K562 (cell line): ENCODE results near the gene CKLF. TPM values are rescaled to one million over a fixed set of nuclear protein-coding genes. Genes with fewer than 3 reads are reported as not detected.

Source experiments
- FOS ChIP-seq: IDR thresholded peaks from 3 replicates; pipeline ENCODE4 v1.6.1; 2011; ENCODE audit not compliant: insufficient read length; ENCODE audit errors: extremely low read depth
- HNRNPL ChIP-seq: fragments of 200-400 bp; formaldehyde crosslinking; IDR thresholded peaks from 2 replicates; pipeline ENCODE4 v1.6.1; 2017; ENCODE audit warnings: low read depth, mild to moderate bottlenecking, low read length
- LEF1 ChIP-seq: fragments of 450-650 bp; IDR thresholded peaks from 2 replicates; pipeline ENCODE4 v1.6.1; 2016; ENCODE audit warnings: mild to moderate bottlenecking
- MNT ChIP-seq, 2 experiments: fragments of 450-650 bp; conservative IDR thresholded peaks; 2 replicates each; pipeline ENCODE4 v1.6.1; 2017; ENCODE audit warnings: mild to moderate bottlenecking in 2 of 2, moderate library complexity in 2 of 2
- MTA1 ChIP-seq: fragments of 450-650 bp; IDR thresholded peaks from 2 replicates; pipeline ENCODE4 v1.6.1; 2017; ENCODE audit warnings: borderline replicate concordance
- NR2C2 ChIP-seq, 2 experiments: fragments of 200-800 bp in 1 of 2; sonication (Bioruptor generic) in 1 of 2; sonication (generic) in 1 of 2; formaldehyde crosslinking in 1 of 2; IDR thresholded peaks; 2 replicates each; pipeline versions ENCODE4 v1.6.1 to v1.8.0; 2016 to 2022; ENCODE audit warnings: mild to moderate bottlenecking in 1 of 2, missing compliant biosample characterization in 1 of 2, missing genetic modification characterization in 1 of 2, missing genetic modification reagents in 1 of 2
- POLR3A ChIP-seq: IDR thresholded peaks from 2 replicates; pipeline ENCODE4 v1.6.1; 2011; ENCODE audit warnings: borderline replicate concordance, mild to moderate bottlenecking, moderate library complexity; ENCODE audit not compliant: insufficient read length, insufficient read depth; ENCODE audit errors: extremely low read depth
- RB1 ChIP-seq: fragments of 450-650 bp; IDR thresholded peaks from 2 replicates; pipeline ENCODE4 v1.6.1; 2017; ENCODE audit warnings: low read depth, mild to moderate bottlenecking
- SLC30A9 ChIP-seq: fragments of 250-450 bp; sonication (Bioruptor Pico); IDR thresholded peaks from 2 replicates; pipeline ENCODE4 v1.8.0; 2022; ENCODE audit warnings: mild to moderate bottlenecking, moderate library complexity
- SMARCC2 ChIP-seq: fragments of 450-650 bp; IDR thresholded peaks from 2 replicates; pipeline ENCODE4 v1.6.1; 2017; ENCODE audit warnings: antibody characterized with exemption, moderate library complexity, mild to moderate bottlenecking, low read depth
- SRSF9 ChIP-seq: fragments of 200-400 bp; formaldehyde crosslinking; IDR thresholded peaks from 2 replicates; pipeline ENCODE4 v1.6.1; 2017; ENCODE audit warnings: low read depth, low read length, borderline replicate concordance
- ZNF507 ChIP-seq: conservative IDR thresholded peaks from 2 replicates; pipeline ENCODE4 v1.6.1; 2017; ENCODE audit warnings: missing genetic modification characterization, missing compliant biosample characterization
- polyA plus RNA-seq, 8 experiments: library from polyadenylated mRNA; depleted of rRNA in 4 of 8; stranded (reverse) in 5 of 8; unstranded in 3 of 8; fragments of >200 nt; fragmentation: Nextera tagmentation in 2 of 8; fragmentation: Illumina TruSeq in 1 of 8; extraction: Ambion mirVana in 2 of 8; extraction: Trizol in 1 of 8; gene quantifications; 2 replicates each; pipeline versions ENCODE4 v1.2.1 to v1.2.3, GENCODE V29; 2011 to 2014; ENCODE audit warnings: inconsistent platforms in 1 of 8, missing spikeins in 1 of 8
- total RNA-seq, 7 experiments: library from RNA; depleted of rRNA in 6 of 7; stranded (reverse); fragments of >200 nt in 6 of 7; fragmentation: Illumina TruSeq in 2 of 7; extraction: Trizol in 2 of 7; gene quantifications; 2 replicates each; pipeline versions ENCODE4 v1.2.1 to v1.2.3, GENCODE V29; 2011 to 2021; ENCODE audit warnings: low replicate concordance in 1 of 7
- TF ChIP-seq, protein P1 (sequence below), 2 experiments: fragments of 200-800 bp in 1 of 2; sonication (Bioruptor generic) in 1 of 2; sonication (generic) in 1 of 2; formaldehyde crosslinking in 1 of 2; IDR thresholded peaks in 1 of 2; conservative IDR thresholded peaks in 1 of 2; 2 replicates each; pipeline versions ENCODE4 v1.5.0 to v1.6.1; 2016 to 2020; ENCODE audit warnings: missing compliant biosample characterization in 1 of 2, missing genetic modification characterization in 1 of 2, missing genetic modification reagents in 1 of 2
- TF ChIP-seq, protein P2 (sequence below), 2 experiments: fragments of 450-650 bp; IDR thresholded peaks; 2 replicates each; pipeline ENCODE4 v1.6.1; 2016; ENCODE audit warnings: mild to moderate bottlenecking in 2 of 2, borderline replicate concordance in 1 of 2, low read depth in 1 of 2, moderate library complexity in 1 of 2

CKLF gene
- total and polyA plus RNA-seq, 9 of the 15 experiments (the other 6 are each of a cell fraction or from before 2014, with no cell fraction given): 84.8 to 322 (median 118) TPM

DNA sequence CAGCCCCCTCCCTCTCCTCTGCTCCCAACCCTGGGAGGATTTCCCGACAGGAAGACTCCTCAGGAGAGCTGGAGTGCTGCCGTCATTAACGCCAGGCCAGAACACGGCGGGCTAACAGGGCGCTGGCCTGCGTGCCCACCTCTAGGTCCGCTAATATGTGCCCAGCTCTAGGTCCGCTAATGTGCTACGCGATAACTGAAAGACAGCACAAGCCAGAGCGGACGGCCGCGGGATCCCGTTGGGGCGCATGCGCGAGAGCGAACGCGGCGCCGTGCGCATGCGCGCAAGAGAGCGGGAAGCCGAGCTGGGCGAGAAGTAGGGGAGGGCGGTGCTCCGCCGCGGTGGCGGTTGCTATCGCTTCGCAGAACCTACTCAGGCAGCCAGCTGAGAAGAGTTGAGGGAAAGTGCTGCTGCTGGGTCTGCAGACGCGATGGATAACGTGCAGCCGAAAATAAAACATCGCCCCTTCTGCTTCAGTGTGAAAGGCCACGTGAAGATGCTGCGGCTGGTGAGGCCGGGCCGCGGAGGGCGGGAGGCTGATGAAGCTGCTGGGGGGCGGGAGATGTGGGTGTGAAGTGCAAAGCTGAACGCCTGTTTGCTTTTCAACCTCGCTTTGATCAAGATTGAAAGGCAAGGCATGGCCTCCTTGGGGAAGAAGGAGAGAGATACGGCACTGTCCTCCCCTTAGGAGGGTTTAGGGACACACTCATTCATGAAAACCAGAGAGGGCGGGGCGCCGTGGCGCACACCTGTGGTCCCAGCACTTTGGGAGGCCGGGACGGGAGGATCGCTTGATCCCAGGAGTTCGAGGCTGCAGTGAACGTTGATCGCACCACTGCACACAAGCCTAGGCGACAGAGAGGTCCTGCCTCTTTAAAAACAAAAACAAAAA lies at the start of gene CKLF (continued):
- TF ChIP-seq FOS (no peak), MTA1 (peak; percentile 53; the same call in 1 of the 2 replicates), NR2C2 (CRISPR knock-in tag; IDR thresholded peaks at IDR 0.05) (peak; percentile 44; the same call in 1 of the 2 replicates), NR2C2 (tag; IDR thresholded peaks at IDR 0.05) (no peak), SLC30A9 (no peak), ZNF507 (tag) (no peak), SRSF9 (no peak), RB1 (peak; percentile 68), SMARCC2 (no peak), LEF1 (peak; percentile 35; the same call in 1 of the 2 replicates), MNT (conservative IDR thresholded peaks at IDR 0.05) (peak; percentile 57 to 77; a peak in 3 of 4 replicates), HNRNPL (no peak), POLR3A (no peak)
- TF ChIP-seq, protein P1, sequence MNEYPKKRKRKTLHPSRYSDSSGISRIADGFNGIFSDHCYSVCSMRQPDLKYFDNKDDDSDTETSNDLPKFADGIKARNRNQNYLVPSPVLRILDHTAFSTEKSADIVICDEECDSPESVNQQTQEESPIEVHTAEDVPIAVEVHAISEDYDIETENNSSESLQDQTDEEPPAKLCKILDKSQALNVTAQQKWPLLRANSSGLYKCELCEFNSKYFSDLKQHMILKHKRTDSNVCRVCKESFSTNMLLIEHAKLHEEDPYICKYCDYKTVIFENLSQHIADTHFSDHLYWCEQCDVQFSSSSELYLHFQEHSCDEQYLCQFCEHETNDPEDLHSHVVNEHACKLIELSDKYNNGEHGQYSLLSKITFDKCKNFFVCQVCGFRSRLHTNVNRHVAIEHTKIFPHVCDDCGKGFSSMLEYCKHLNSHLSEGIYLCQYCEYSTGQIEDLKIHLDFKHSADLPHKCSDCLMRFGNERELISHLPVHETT (CRISPR knock-in tag; conservative IDR thresholded peaks at IDR 0.05 in 1 of 2, IDR thresholded peaks at IDR 0.05 in 1 of 2): peak in 1 of 2 experiments; percentile 54; a peak in 2 of 4 replicates
- TF ChIP-seq, protein P2, sequence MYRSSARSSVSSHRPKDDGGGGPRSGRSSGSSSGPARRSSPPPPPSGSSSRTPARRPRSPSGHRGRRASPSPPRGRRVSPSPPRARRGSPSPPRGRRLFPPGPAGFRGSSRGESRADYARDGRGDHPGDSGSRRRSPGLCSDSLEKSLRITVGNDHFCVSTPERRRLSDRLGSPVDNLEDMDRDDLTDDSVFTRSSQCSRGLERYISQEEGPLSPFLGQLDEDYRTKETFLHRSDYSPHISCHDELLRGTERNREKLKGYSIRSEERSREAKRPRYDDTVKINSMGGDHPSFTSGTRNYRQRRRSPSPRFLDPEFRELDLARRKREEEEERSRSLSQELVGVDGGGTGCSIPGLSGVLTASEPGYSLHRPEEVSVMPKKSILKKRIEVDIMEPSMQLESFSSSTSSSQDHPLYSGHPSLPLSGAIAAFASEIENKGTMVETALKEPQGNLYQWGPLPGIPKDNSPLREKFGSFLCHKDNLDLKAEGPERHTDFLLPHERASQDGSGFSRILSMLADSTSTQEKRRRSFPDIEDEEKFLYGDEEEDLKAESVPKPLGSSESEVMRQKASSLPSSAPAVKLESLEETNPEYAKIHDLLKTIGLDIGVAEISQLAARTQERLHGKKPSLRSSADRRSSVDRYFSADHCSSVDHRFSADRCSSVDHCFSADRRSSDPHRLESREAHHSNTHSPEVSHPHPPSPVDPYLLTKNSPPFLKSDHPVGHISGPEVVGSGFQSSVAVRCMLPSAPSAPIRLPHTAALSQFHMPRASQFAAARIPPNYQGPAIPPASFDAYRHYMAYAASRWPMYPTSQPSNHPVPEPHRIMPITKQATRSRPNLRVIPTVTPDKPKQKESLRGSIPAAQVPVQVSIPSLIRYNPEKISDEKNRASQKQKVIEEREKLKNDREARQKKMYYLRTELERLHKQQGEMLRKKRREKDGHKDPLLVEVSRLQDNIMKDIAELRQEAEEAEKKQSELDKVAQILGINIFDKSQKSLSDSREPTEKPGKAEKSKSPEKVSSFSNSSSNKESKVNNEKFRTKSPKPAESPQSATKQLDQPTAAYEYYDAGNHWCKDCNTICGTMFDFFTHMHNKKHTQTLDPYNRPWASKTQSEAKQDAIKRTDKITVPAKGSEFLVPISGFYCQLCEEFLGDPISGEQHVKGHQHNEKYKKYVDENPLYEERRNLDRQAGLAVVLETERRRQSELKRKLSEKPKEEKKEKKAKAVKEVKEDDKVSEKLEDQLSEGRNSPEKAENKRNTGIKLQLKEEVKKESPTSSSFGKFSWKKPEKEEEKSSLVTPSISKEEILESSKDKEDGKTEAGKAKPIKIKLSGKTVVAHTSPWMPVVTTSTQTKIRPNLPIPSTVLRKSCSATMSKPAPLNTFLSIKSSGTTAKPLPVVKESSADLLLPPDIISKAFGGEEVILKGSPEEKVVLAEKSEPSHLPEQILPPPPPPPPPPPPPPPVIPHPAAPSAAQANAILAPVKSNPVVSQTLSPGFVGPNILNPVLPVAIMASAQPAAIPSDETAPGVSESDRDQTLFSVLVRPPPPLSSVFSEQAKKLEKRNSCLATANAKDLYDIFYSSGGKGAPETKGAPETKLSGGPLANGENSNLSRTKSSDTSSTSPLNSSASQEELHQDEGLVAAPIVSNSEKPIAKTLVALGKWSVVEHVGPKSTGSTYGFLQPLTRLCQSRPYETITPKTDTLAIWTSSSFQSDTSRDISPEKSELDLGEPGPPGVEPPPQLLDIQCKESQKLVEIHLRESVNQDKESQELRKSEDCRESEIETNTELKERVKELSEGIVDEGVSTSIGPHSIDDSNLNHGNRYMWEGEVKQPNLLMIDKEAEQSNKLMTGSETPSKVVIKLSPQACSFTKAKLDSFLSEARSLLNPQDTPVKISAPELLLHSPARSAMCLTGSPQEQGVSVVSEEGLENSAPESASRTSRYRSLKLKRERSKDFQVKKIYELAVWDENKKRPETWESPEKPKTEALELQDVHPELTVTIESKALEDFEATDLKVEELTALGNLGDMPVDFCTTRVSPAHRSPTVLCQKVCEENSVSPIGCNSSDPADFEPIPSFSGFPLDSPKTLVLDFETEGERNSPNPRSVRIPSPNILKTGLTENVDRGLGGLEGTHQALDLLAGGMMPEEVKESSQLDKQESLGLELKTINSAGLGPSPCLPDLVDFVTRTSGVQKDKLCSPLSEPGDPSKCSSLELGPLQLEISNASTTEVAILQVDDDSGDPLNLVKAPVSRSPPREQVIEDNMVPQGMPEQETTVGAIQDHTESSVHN (IDR thresholded peaks at IDR 0.05; ENCODE audit: borderline replicate concordance in 1 of 2, low read depth in 1 of 2): no peak
